Measurements from ENCODE around the gene ACSF3. TPM values are rescaled to one million over a fixed set of nuclear protein-coding genes. Genes with fewer than 3 reads are reported as not detected.
A peak's percentile ranks its signal among the peaks of the same experiment; 100 is the strongest.
"Not testable (repeated sequence)": the region's sequence is repeated elsewhere in the genome, so short reads cannot be mapped to it uniquely, and the experiment has no call there.

Gene ACSF3
- total RNA-seq, 2 experiments from 2014 or later, result 39.7 to 41.7 TPM

DNA sequence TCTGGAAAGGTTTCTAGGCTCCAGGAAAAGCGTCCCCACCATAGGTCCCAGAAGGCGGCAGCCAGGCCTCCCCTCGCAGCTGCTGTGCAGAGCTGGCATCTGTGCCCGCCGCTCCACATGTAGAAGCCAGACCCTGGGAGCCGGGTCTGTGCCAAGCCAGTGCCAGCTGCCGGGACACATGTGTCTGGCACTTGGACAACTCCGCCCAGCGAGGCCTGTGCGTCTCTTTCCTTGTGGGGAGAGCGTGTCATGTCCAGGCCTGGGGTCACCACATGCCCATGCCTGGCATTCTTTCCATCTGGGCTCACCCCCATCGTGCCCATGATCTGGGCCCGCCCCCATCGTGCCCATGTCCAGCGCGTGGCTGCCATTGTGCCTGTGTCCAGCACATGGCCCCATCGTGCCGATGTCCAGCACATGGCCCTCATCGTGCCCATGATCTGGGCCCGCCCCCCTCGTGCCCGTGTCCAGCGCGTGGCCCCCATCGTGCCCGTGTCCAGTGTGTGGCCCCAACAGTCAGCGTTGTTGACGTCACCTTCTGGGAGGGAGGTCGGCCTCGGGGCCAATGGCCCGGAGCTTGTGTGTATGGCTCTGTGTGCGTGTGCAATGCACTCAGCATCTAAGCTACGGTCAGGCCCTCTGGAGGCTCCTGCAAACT, 13.3 kb upstream of the ACSF3 start:
- peaks cover 2% of the 10 kb centered on the region for H3K9me3 Mint-ChIP-seq (ENCODE audit: low read depth)
- H3K27me3 Mint-ChIP-seq, result peaks cover 2% of the 10 kb centered on the region
- CTCF ChIA-PET, result no interaction called here
- ATAC-seq (no peak), DNase-seq (no peak)
- H3K4me3 Mint-ChIP-seq, result no peak overlapping the region
- no peaks in the 10 kb centered on the region for H3K36me3 Mint-ChIP-seq (ENCODE audit: low read depth)
- no peak overlapping the region for H3K27ac Mint-ChIP-seq
- intact Hi-C loops (cut with DNase I, micrococcal nuclease), result no loop called here
- POLR2A ChIA-PET, result no interaction called here
- peaks cover 4% of the 10 kb centered on the region for H3K4me1 Mint-ChIP-seq

DNA sequence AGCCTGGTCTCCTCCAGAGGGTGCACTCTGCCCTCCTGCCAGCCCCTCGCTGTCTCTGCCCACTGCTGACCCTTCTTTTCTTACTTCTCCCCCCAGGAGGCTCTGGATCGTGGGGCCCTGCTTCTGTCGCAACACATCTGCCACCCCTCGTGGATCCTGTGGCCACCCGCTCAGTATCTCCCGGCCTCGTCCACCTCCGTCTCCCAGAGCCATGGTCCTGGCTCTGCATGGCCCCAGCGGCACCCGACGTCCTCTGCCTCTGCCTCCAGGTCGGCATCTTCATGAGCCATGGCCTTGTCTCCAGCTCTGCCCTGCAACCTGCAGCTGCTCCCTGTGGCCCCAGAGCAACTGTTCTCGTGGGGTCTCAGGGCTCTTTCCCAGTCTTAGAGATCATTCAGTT, 12.1 kb upstream of the ACSF3 start:
- Mint-ChIP-seq H3K27me3 (peaks cover 2% of the 10 kb centered on the region), H3K9me3 (ENCODE audit: low read depth) (no peaks in the 10 kb centered on the region), H3K4me1 (peaks cover 4% of the 10 kb centered on the region), H3K36me3 (ENCODE audit: low read depth) (no peaks in the 10 kb centered on the region), H3K27ac (no peak overlapping the region), H3K4me3 (no peak overlapping the region)
- DNase-seq, result no peak
- ChIA-PET POLR2A (no interaction called here), CTCF (no interaction called here)
- ATAC-seq, result no peak
- intact Hi-C loops (cut with DNase I, micrococcal nuclease), result no loop called here

DNA sequence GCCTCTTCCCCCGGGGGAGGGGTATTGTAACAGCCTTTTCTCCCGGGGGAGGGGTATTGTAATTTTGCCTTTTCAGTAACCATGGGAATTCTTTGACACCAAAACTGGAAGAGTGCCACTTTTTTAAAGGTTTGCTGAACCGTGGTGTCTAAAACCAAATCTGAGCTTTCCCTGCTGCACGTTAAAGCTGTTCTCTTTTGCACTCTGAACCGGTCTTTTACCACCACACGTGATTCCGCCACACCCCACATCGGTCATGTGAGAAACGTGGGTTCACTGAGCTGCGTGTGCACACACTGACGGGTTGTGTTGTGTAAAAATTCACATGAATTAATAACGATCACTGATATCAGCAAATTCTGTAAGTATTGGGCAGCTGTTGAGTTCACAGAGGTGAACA, 9.2 kb upstream of the ACSF3 start:
- CTCF ChIA-PET, result no interaction called here
- ATAC-seq (no peak), DNase-seq (no peak)
- Mint-ChIP-seq H3K9me3 (ENCODE audit: low read depth) (no peaks in the 10 kb centered on the region), H3K27ac (no peak overlapping the region), H3K4me1 (peaks cover 4% of the 10 kb centered on the region), H3K36me3 (ENCODE audit: low read depth) (no peaks in the 10 kb centered on the region), H3K27me3 (peaks cover 2% of the 10 kb centered on the region), H3K4me3 (no peak overlapping the region)
- POLR2A ChIA-PET, result no interaction called here
- intact Hi-C loops (cut with DNase I, micrococcal nuclease), result no loop called here

DNA sequence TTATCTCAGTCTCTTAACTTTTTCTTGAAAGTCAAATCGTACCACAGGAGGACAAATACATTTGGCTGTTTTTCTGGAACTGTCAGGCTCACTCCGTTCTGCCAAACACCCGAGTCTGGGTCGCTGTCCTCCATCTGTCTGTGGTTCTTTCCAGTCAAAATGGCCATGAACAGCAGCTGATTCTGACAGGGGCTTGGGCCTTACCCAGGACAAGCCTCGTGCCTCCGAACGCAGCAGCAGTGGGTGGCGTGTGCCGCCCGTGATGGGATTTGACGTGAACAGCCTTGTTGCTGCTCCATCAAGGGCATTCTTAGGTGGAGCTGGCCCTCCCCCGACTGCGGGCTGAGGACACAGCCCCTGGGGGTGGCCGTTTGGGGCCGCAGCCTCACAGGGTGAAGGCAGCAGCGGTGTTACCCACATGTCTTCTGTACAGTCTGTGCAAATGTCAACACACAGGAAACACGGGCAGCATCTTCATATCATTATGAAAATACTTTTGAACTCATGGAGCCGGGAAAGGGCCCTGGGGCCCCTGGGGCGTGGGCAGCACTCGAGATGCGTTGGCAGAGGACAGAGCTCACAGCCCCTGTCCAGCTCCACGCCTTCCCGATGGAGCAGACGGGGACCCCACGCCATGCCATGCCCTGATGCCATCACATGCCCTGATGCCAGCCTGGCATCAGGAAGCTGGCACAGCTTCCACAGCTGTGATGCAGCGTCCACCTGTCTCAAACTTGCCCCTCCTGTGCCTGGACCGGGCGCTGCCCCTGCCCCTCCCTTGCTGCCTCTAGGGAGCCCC, 8.6 kb upstream of the ACSF3 start:
- peaks cover 4% of the 10 kb centered on the region for H3K4me1 Mint-ChIP-seq
- intact Hi-C loops (cut with DNase I, micrococcal nuclease), result no loop called here
- H3K9me3 Mint-ChIP-seq (ENCODE audit: low read depth), result no peaks in the 10 kb centered on the region
- DNase-seq, result no peak
- no peak for ATAC-seq
- H3K36me3 Mint-ChIP-seq (ENCODE audit: low read depth), result no peaks in the 10 kb centered on the region
- no peak overlapping the region for H3K4me3 Mint-ChIP-seq
- no peak overlapping the region for H3K27ac Mint-ChIP-seq
- peaks cover 2% of the 10 kb centered on the region for H3K27me3 Mint-ChIP-seq
- CTCF ChIA-PET, result interaction anchor here (0.6 kb wide), 1 partner anchor 275 kb away, joined by 3 read pairs; no protein-coding TSS in a partner anchor
- POLR2A ChIA-PET, result no interaction called here

DNA sequence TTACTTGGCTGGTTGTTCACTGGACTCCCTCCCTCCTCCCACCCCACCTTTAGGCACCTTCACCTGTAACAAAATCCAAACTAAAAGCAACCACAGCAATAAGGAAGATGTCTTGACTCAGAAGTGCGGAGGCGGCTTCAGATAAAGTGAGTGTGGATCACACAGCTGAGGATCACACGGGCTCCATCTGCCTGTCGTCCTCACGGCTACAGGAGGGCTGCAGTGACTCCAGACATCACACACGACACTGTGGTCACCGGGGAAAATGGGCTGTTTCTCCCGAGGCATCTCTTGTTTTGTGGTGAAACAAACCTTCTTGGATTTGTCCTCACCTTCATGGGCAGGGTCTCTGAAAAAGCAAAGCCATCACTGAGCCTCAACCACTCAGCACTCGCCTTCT, 7.9 kb upstream of the ACSF3 start:
- ATAC-seq (no peak), DNase-seq (no peak)
- H3K9me3 Mint-ChIP-seq (ENCODE audit: low read depth), result no peaks in the 10 kb centered on the region
- no peak overlapping the region for H3K4me3 Mint-ChIP-seq
- H3K4me1 Mint-ChIP-seq, result peaks cover 4% of the 10 kb centered on the region
- H3K36me3 Mint-ChIP-seq (ENCODE audit: low read depth), result no peaks in the 10 kb centered on the region
- POLR2A ChIA-PET, result no interaction called here
- peaks cover 2% of the 10 kb centered on the region for H3K27me3 Mint-ChIP-seq
- H3K27ac Mint-ChIP-seq, result no peak overlapping the region
- intact Hi-C loops (cut with DNase I, micrococcal nuclease), result no loop called here
- CTCF ChIA-PET, result interaction anchor here (0.6 kb wide), 1 partner anchor 275 kb away, joined by 3 read pairs; no protein-coding TSS in a partner anchor

DNA sequence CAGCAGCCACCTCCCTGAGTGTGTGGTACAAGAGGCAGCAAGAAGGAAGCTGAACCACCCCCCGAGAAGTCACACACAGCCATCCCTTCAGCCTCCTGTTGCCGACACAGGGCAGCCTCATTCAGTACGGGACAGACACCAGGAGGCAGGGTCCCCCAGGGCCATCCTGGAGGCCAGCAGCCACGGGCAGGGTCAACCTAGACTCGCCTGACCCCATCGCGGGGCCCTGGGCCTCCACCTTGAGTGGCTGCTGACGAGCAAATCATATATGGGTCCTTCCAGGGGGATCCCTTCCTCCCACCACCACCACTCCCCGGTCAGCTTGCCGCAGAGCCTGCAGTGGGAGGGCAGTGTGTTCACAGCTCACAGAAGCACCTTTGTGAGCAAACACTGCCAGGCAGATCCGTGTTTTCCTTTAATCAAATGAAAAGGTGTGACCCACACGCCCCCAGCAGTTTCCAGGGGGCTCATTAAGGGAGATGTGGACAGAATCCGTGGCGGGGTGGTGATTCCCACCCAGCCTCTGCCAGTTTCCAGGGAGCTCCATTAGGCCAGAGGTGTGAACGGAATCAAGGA, 5.6 kb upstream of the ACSF3 start:
- no peak overlapping the region for H3K4me3 Mint-ChIP-seq
- DNase-seq (no peak), ATAC-seq (no peak)
- H3K4me1 Mint-ChIP-seq, result peaks cover 4% of the 10 kb centered on the region
- H3K36me3 Mint-ChIP-seq (ENCODE audit: low read depth), result no peaks in the 10 kb centered on the region
- ChIA-PET CTCF (no interaction called here), POLR2A (no interaction called here)
- H3K27ac Mint-ChIP-seq, result no peak overlapping the region
- intact Hi-C loops (cut with DNase I, micrococcal nuclease), result no loop called here
- no peaks in the 10 kb centered on the region for H3K9me3 Mint-ChIP-seq (ENCODE audit: low read depth)
- H3K27me3 Mint-ChIP-seq, result peaks cover 2% of the 10 kb centered on the region

DNA sequence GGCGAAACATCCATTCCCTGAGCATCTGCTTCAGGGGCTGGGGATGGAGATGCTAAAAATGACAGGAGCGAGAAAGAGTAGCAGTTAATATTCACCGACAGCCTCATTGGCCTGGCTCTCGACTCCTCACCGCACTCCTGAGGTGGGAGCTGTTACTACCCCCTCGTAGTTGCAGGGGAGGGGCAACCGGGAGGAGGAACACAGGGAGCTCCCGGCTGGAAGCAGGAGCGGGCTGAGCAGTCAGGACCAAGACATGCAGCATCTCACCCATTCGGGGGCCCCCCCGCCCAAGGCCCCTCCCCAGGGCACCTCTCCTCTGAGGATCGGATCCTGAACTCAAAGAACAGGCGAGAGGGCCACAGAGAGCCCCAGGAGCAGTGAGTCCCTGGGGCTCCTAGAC, 4.5 kb upstream of the ACSF3 start:
- Mint-ChIP-seq H3K4me3 (no peak overlapping the region), H3K36me3 (ENCODE audit: low read depth) (no peaks in the 10 kb centered on the region), H3K27me3 (peaks cover 2% of the 10 kb centered on the region), H3K27ac (no peak overlapping the region), H3K9me3 (ENCODE audit: low read depth) (no peaks in the 10 kb centered on the region), H3K4me1 (peaks cover 4% of the 10 kb centered on the region)
- ChIA-PET CTCF (no interaction called here), POLR2A (no interaction called here)
- DNase-seq, result no peak
- ATAC-seq, result no peak
- intact Hi-C loops (cut with DNase I, micrococcal nuclease), result no loop called here

DNA sequence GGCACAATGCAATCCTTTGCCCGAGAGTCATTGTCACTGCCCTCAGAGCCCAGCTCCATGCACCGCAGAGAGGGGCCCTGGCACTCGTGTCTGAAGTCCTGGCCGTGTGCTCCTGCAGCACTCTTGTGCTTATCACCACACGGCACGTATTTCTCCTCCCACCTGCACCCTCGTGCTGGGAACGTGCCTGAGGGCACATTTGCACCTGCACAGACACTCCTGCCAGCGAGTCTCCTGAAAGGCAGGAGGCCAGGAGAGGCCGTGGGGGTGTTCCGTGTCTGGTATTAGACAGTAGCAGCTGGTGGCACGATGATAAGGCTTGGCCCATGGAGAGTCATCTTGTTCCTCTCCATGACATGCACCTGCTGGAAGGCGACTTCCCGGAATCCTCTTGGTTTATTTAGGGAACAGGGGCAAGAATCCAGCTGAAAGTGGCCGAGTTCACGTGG, 3.4 kb upstream of the ACSF3 start:
- peaks cover 11% of the 10 kb centered on the region for H3K4me1 Mint-ChIP-seq
- peaks cover 4% of the 10 kb centered on the region for H3K36me3 Mint-ChIP-seq (ENCODE audit: low read depth)
- ChIA-PET CTCF (no interaction called here), POLR2A (no interaction called here)
- H3K4me3 Mint-ChIP-seq, result no peak overlapping the region
- ATAC-seq (no peak), DNase-seq (no peak)
- intact Hi-C loops (cut with DNase I, micrococcal nuclease), result loop anchor here in 1 of 2 experiments (10.0 kb wide), 1 partner anchor 415 kb away; the partner anchor contains the start of gene SPG7
- H3K27ac Mint-ChIP-seq, result no peak overlapping the region
- no peaks in the 10 kb centered on the region for H3K27me3 Mint-ChIP-seq
- H3K9me3 Mint-ChIP-seq (ENCODE audit: low read depth), result no peaks in the 10 kb centered on the region

DNA sequence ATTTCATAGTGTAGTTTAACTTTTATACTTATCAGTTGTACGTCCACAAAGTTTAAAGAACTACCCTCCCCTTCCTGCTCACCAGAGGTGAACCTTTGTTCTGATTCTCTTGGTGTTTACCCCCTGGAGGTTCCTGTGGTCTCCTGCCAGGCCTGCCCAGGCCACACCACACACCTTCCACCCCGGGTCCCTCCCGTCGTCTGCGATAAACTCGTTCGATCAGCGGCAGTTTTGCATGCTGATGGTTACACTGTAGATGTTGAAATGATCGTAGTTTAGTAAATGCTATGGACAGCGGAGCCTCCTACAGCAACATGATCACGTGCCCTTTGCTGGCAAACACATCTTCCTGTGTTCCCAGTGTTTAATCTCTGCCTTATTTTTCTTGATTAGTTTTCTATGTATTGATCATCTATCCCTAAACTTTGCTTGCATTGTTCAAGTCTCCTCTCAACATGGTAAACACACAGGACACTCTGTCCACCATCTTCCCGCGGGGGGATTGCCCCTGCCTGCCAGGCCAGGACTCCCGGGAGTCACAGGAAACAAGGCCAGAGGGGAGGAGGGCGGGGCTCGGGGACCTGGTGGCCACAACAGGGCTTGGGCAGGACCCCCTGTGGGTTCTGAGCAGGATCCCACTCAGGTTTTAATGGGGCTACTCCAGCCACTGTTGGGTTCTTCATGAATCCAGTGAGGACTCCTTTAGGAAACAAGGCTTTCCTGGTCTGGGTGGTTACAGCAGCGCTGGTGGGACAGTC, 2.8 kb upstream of the ACSF3 start:
- ChIA-PET POLR2A (no interaction called here), CTCF (no interaction called here)
- no peaks in the 10 kb centered on the region for H3K27me3 Mint-ChIP-seq
- H3K27ac Mint-ChIP-seq, result no peak overlapping the region
- no peak for ATAC-seq
- intact Hi-C loops (cut with DNase I, micrococcal nuclease), result loop anchor here in 1 of 2 experiments (10.0 kb wide), 1 partner anchor 414 kb away; the partner anchor contains the start of gene SPG7
- no peaks in the 10 kb centered on the region for H3K9me3 Mint-ChIP-seq (ENCODE audit: low read depth)
- H3K4me1 Mint-ChIP-seq, result peaks cover 17% of the 10 kb centered on the region
- H3K36me3 Mint-ChIP-seq (ENCODE audit: low read depth), result peaks cover 4% of the 10 kb centered on the region
- H3K4me3 Mint-ChIP-seq, result no peak overlapping the region
- DNase-seq, result no peak

DNA sequence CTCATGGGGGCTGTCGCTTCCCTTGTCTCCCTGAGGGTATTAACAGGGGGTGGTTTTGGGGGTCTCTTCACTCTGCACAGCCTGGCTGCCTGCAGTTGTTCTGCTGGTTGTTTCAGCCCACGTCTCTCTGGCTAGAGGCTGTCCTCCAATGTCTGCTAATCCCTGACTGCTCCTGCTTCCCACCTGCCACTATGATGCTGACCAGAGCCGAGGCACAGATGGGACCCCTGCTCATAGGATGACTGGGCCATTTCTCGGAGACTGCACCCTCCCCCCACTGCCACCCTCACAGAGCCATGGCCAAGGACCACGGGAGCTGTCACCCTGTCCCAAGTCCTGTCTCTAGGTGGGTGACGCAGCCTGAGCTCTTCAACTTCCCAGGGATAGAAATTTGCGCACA, 1.6 kb upstream of the ACSF3 start:
- Mint-ChIP-seq H3K9me3 (ENCODE audit: low read depth) (no peaks in the 10 kb centered on the region), H3K36me3 (ENCODE audit: low read depth) (peaks cover 12% of the 10 kb centered on the region), H3K27ac (peak overlapping the region; percentile 2), H3K4me3 (peak overlapping the region; percentile 38), H3K27me3 (no peaks in the 10 kb centered on the region), H3K4me1 (peaks cover 28% of the 10 kb centered on the region)
- intact Hi-C loops (cut with DNase I, micrococcal nuclease), result loop anchor here in 1 of 2 experiments (10.0 kb wide), 1 partner anchor 413 kb away; the partner anchor contains the start of gene SPG7
- no peak for ATAC-seq
- no peak for DNase-seq
- POLR2A ChIA-PET, result interaction anchor here (0.6 kb wide), 1 partner anchor 397 kb away, joined by 7 read pairs; no protein-coding TSS in a partner anchor
- CTCF ChIA-PET, result no interaction called here

DNA sequence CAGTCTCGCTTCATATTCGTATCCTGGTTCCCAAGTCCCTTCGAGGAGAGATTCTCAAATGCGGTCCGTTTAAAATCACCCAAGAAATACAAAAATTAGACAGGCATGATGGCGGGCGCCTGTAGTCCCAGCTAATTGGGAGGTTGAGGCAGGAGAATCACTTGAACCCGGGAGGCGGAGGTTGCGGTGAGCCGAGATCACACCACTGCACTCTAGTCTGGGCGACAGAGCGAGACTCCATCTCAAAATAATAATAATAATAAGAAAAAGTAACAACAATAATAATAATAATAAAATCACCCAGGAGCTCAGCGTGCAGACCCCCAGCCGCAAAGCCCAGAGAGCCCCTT, 425 bp upstream of the ACSF3 start:
- ATAC-seq; H3K9me3 Mint-ChIP-seq (ENCODE audit: low read depth): not testable (repeated sequence)

More for the DNA sequence above, 425 bp upstream of the ACSF3 start:
- peaks cover 40% of the 10 kb centered on the region for H3K4me1 Mint-ChIP-seq
- H3K27ac Mint-ChIP-seq, result peak overlapping the region; percentile 73
- not testable (repeated sequence) for DNase-seq, H3K27me3 Mint-ChIP-seq
- POLR2A ChIA-PET, result interaction anchor here (1.1 to 1.2 kb wide), 2 partner anchors 137 to 283 kb away, joined by 3 to 5 read pairs; no protein-coding TSS in a partner anchor
- intact Hi-C loops (cut with DNase I, micrococcal nuclease), result loop anchor here in 1 of 2 experiments (1.0 to 10.0 kb wide), 3 partner anchors 67 to 412 kb away; partner anchors contain the start of gene SPG7
- H3K36me3 Mint-ChIP-seq (ENCODE audit: low read depth), result peaks cover 21% of the 10 kb centered on the region
- H3K4me3 Mint-ChIP-seq, result peak overlapping the region; percentile 98
- CTCF ChIA-PET, result interaction anchor here (1.0 kb wide), 1 partner anchor 60 kb away, joined by 3 read pairs; no protein-coding TSS in a partner anchor

Measured in activated CD4-positive, alpha-beta T cell treated with anti-CD3 and anti-CD28 coated beads for 36 hours (primary cell).